ENCODE data around the gene SMAD7.

Gene SMAD7

GRCh38 chr18:48892146-48892855, 58.5 kb downstream of the SMAD7 start:
- no peak for DNase-seq

GRCh38 chr18:48891721-48892120, 59.0 kb downstream of the SMAD7 start:
- no peak for DNase-seq

- no peak for DNase-seq
Measured at GRCh38 chr18:48889981-48890762, 60.6 kb downstream of the SMAD7 start.

GRCh38 chr18:48889115-48889941, 61.4 kb downstream of the SMAD7 start:
- DNase-seq: peak in 1 of 2 experiments; percentile 59

- no peak for DNase-seq
Measured at GRCh38 chr18:48888773-48889080, 62.0 kb downstream of the SMAD7 start.

- DNase-seq: no peak
Measured at GRCh38 chr18:48887905-48888772, 62.6 kb downstream of the SMAD7 start.

GRCh38 chr18:48887294-48887904, 63.4 kb downstream of the SMAD7 start:
- DNase-seq: no peak

GRCh38 chr18:48886520-48887293, 64.1 kb downstream of the SMAD7 start:
- no peak for DNase-seq

GRCh38 chr18:48885924-48886400, 64.8 kb downstream of the SMAD7 start:
- DNase-seq: no peak

GRCh38 chr18:48885266-48885923, 65.4 kb downstream of the SMAD7 start:
- no peak for DNase-seq

GRCh38 chr18:48884771-48885170, 66.0 kb downstream of the SMAD7 start:
- no peak for DNase-seq

- DNase-seq: no peak
Measured at GRCh38 chr18:48884306-48884705, 66.5 kb downstream of the SMAD7 start.

GRCh38 chr18:48882379-48882778, 68.4 kb downstream of the SMAD7 start:
- no peak for DNase-seq

GRCh38 chr18:48880931-48881330, 69.8 kb downstream of the SMAD7 start:
- DNase-seq: no peak

GRCh38 chr18:48879008-48879431, 71.7 kb downstream of the SMAD7 start:
- no peak for DNase-seq

- DNase-seq: no peak
Measured at GRCh38 chr18:48878471-48878870, 72.3 kb downstream of the SMAD7 start.

GRCh38 chr18:48877941-48878340, 72.8 kb downstream of the SMAD7 start:
- no peak for DNase-seq

- DNase-seq: no peak
Measured at GRCh38 chr18:48876590-48876989, 74.2 kb downstream of the SMAD7 start.

- DNase-seq: no peak
Measured at GRCh38 chr18:48875942-48876511, 74.7 kb downstream of the SMAD7 start.

GRCh38 chr18:48875314-48875941, 75.3 kb downstream of the SMAD7 start:
- no peak for DNase-seq

Measured in SHP77 (cell line).